Measurements from ENCODE around the gene PDCD7. TPM values are rescaled to one million over a fixed set of nuclear protein-coding genes. Genes with fewer than 3 reads are reported as not detected.

Gene PDCD7
- polyA plus RNA-seq, 1 of the 3 experiments (the other 2 are of a cell fraction) = 15.3 TPM

- H3K4me2 ChIP-seq = no peak overlapping the region
- no peak overlapping the region for H3K9ac ChIP-seq
- peaks cover 0 to 2% of the 10 kb centered on the region in 2 experiments; a peak in 1 of 4 replicates for H3K4me1 ChIP-seq (ENCODE audit: control insufficient read depth in 1 of 2, insufficient read depth in 2 of 2, low read depth in 1 of 2, low read length in 1 of 2)
- H3K4me3 ChIP-seq (ENCODE audit: low read depth in 2 of 2, low read length in 1 of 2) = no peak overlapping the region
- CTCF ChIA-PET = interaction anchor here (0.7 to 1.9 kb wide), 2 partner anchors 51 to 375 kb away, joined by 3 to 7 read pairs; no protein-coding TSS in a partner anchor
- peaks cover 12 to 33% of the 10 kb centered on the region in 2 experiments for H3K36me3 ChIP-seq (replicated peaks in 1 of 2; ENCODE audit: control insufficient read depth in 1 of 2, insufficient read depth in 2 of 2, low read length in 1 of 2)
- no peak overlapping the region for H2AFZ ChIP-seq (ENCODE audit: low read depth)
- no peaks in the 10 kb centered on the region for H4K20me1 ChIP-seq (ENCODE audit: insufficient read depth)
- H3K79me2 ChIP-seq (ENCODE audit: insufficient read depth) = no peaks in the 10 kb centered on the region
- no peak for DNase-seq
- no peaks in the 10 kb centered on the region for H3K9me3 ChIP-seq
- TF ChIP-seq PBX3 (IDR thresholded peaks at IDR 0.05) (no peak), RFX5 (IDR thresholded peaks at IDR 0.05; ENCODE audit: low read length) (no peak)
- no peak overlapping the region for H3K27ac ChIP-seq (ENCODE audit: low read depth in 2 of 2, low read length in 1 of 2)
- POLR2A ChIA-PET = no interaction called here
- WGBS (ENCODE audit: low lambda C conversion rate) = 80% methylated on average over 2 of the region's 6 CpGs
- no peaks in the 10 kb centered on the region for H3K27me3 ChIP-seq (ENCODE audit: insufficient read depth)
- H3F3A ChIP-seq (replicated peaks; ENCODE audit: insufficient read depth) = no peaks in the 10 kb centered on the region
- no peaks in the 10 kb centered on the region for H3K9me2 ChIP-seq
Measured at GRCh38 chr15:65106011-65106590, 27.5 kb downstream of the PDCD7 start.

- no peak for DNase-seq
- H3K4me1 ChIP-seq (ENCODE audit: control insufficient read depth in 1 of 2, insufficient read depth in 2 of 2, low read depth in 1 of 2, low read length in 1 of 2) = no peaks in the 10 kb centered on the region
- no peaks in the 10 kb centered on the region for H3K9me2 ChIP-seq
- no peak overlapping the region for H3K9ac ChIP-seq
- H3F3A ChIP-seq (replicated peaks; ENCODE audit: insufficient read depth) = no peaks in the 10 kb centered on the region
- no peak overlapping the region for H2AFZ ChIP-seq (ENCODE audit: low read depth)
- H3K27ac ChIP-seq (ENCODE audit: low read depth in 2 of 2, low read length in 1 of 2) = no peak overlapping the region
- ChIA-PET POLR2A (no interaction called here), CTCF (interaction anchor here (1.9 kb wide), 1 partner anchor 50 kb away, joined by 7 read pairs; no protein-coding TSS in a partner anchor)
- no peaks in the 10 kb centered on the region for H3K9me3 ChIP-seq
- H4K20me1 ChIP-seq (ENCODE audit: insufficient read depth) = no peaks in the 10 kb centered on the region
- no peaks in the 10 kb centered on the region for H3K27me3 ChIP-seq (ENCODE audit: insufficient read depth)
- WGBS (ENCODE audit: low lambda C conversion rate) = 88% methylated on average over 5 of the region's 5 CpGs
- no peak overlapping the region for H3K4me3 ChIP-seq (ENCODE audit: low read depth in 2 of 2, low read length in 1 of 2)
- H3K79me2 ChIP-seq (ENCODE audit: insufficient read depth) = no peaks in the 10 kb centered on the region
- H3K36me3 ChIP-seq (replicated peaks in 1 of 2; ENCODE audit: control insufficient read depth in 1 of 2, insufficient read depth in 2 of 2, low read length in 1 of 2) = peaks cover 21 to 39% of the 10 kb centered on the region in 2 experiments
- no peak overlapping the region for H3K4me2 ChIP-seq
- no peak for TF ChIP-seq ELF1 (IDR thresholded peaks at IDR 0.05)
- TF ChIP-seq POLR2AphosphoS5 (IDR thresholded peaks at IDR 0.05; ENCODE audit: low read depth, low read length) = no peak
- no peak for TF ChIP-seq SIN3A (IDR thresholded peaks at IDR 0.05; ENCODE audit: borderline replicate concordance, low read depth, low read length)
- no peak for TF ChIP-seq NFIC (IDR thresholded peaks at IDR 0.05; ENCODE audit: borderline replicate concordance)
- no peak for TF ChIP-seq RAD21 (IDR thresholded peaks at IDR 0.05; ENCODE audit: low read length)
- no peak for TF ChIP-seq EP300 (IDR thresholded peaks at IDR 0.05; ENCODE audit: borderline replicate concordance in 1 of 2, low read depth in 1 of 2, low read length in 1 of 2)
- no peak for TF ChIP-seq MAX (IDR thresholded peaks at IDR 0.05; ENCODE audit: low read depth)
- no peak for TF ChIP-seq RCOR1 (IDR thresholded peaks at IDR 0.05; ENCODE audit: low read length)
- no peak for TF ChIP-seq EZH2phosphoT487 (IDR thresholded peaks at IDR 0.05; ENCODE audit: borderline replicate concordance, low read depth)
- TF ChIP-seq GATA2 (CRISPR knock-in tag; IDR thresholded peaks at IDR 0.05) = no peak
- no peak for TF ChIP-seq TAF1 (IDR thresholded peaks at IDR 0.05; ENCODE audit: borderline replicate concordance, low read depth, low read length)
- TF ChIP-seq FOXM1 (IDR thresholded peaks at IDR 0.05; ENCODE audit: low read depth) = no peak
- TF ChIP-seq FOXJ3 (CRISPR knock-in tag; IDR thresholded peaks at IDR 0.05) = no peak
- TF ChIP-seq MEF2A (IDR thresholded peaks at IDR 0.05; ENCODE audit: borderline replicate concordance, low read depth) = no peak
Measured at GRCh38 chr15:65105038-65105437, 28.6 kb downstream of the PDCD7 start.
